Stimulated activated naive CD4-positive, alpha-beta T cell treated with Interleukin-2 at 50 U/mL for 16 hours (primary cell): ENCODE measurements around the gene ABI1.

ENCODE experiments used
- DNase-seq: peaks from one replicate; lab custom pipeline; 2025; lab: John Stamatoyannopoulos, UW

The ABI1 gene

GRCh38 chr10:26770069-26770468 is 90.7 kb downstream of the ABI1 start:
- no peak for DNase-seq

GRCh38 chr10:26765549-26765948 is 95.2 kb downstream of the ABI1 start:
- DNase-seq: no peak

GRCh38 chr10:26759008-26759407 is 101.8 kb downstream of the ABI1 start:
- no peak for DNase-seq

GRCh38 chr10:26755443-26755903 is 105.3 kb downstream of the ABI1 start:
- DNase-seq: no peak

GRCh38 chr10:26746061-26746460 is 114.7 kb downstream of the ABI1 start:
- DNase-seq: no peak

GRCh38 chr10:26743841-26744240 is 116.9 kb downstream of the ABI1 start:
- no peak for DNase-seq

GRCh38 chr10:26743091-26743490 is 117.7 kb downstream of the ABI1 start:
- DNase-seq: no peak

- no peak for DNase-seq
These were observed 119.4 kb downstream of the ABI1 start for GRCh38 chr10:26741368-26741767.

- DNase-seq: peak; percentile 29
These were observed 121.6 kb downstream of the ABI1 start for GRCh38 chr10:26739071-26739631.

GRCh38 chr10:26738301-26738911 is 122.4 kb downstream of the ABI1 start:
- DNase-seq: no peak

- DNase-seq: peak; percentile 12
These were observed 123.0 kb downstream of the ABI1 start for GRCh38 chr10:26737730-26738129.

GRCh38 chr10:26735435-26735834 is 125.3 kb downstream of the ABI1 start:
- no peak for DNase-seq

- no peak for DNase-seq
These were observed 126.8 kb downstream of the ABI1 start for GRCh38 chr10:26733750-26734568.

GRCh38 chr10:26730552-26730951 is 130.2 kb downstream of the ABI1 start:
- DNase-seq: no peak

GRCh38 chr10:26729395-26729794 is 131.4 kb downstream of the ABI1 start:
- DNase-seq: no peak

- no peak for DNase-seq
These were observed 131.8 kb downstream of the ABI1 start for GRCh38 chr10:26728957-26729356.

GRCh38 chr10:26727005-26727404 is 133.8 kb downstream of the ABI1 start:
- DNase-seq: no peak

GRCh38 chr10:26725837-26726727 is 134.7 kb downstream of the ABI1 start:
- DNase-seq: no peak

GRCh38 chr10:26723016-26723415 is 137.7 kb downstream of the ABI1 start:
- no peak for DNase-seq

GRCh38 chr10:26721561-26721960 is 139.2 kb downstream of the ABI1 start:
- peak; percentile 11 for DNase-seq

- DNase-seq: no peak
These were observed 143.3 kb downstream of the ABI1 start for GRCh38 chr10:26717476-26717875.

- no peak for DNase-seq
These were observed 145.6 kb downstream of the ABI1 start for GRCh38 chr10:26715137-26715487.
